ENCODE measurements around the gene TJAP1. TPM values are rescaled to one million over a fixed set of nuclear protein-coding genes. Genes with fewer than 3 reads are reported as not detected.
"Not testable (repeated sequence)": the region's sequence is repeated elsewhere in the genome, so short reads cannot be mapped to it uniquely, and the experiment has no call there.

The TJAP1 gene
- total RNA-seq, 1 donor from 2014 or later: 6.6 TPM

GRCh38 chr6:43522547-43523261 lies 45.3 kb downstream of the TJAP1 start:
- DNase-seq (ENCODE audit: low read depth) (no peak), FAIRE-seq (no peak)
- H3K27me3 ChIP-seq (ENCODE audit: control insufficient read depth, insufficient read depth, low read length): no peaks in the 10 kb centered on the region
- no peak for TF ChIP-seq CTCF (IDR thresholded peaks at IDR 0.05; ENCODE audit: insufficient read depth, low read length, severe bottlenecking)
- peaks cover 38% of the 10 kb centered on the region for H3K36me3 ChIP-seq (ENCODE audit: control insufficient read depth, insufficient read depth, low read length)
- H3K4me3 ChIP-seq (ENCODE audit: low read depth, low read length): no peak overlapping the region

DNA sequence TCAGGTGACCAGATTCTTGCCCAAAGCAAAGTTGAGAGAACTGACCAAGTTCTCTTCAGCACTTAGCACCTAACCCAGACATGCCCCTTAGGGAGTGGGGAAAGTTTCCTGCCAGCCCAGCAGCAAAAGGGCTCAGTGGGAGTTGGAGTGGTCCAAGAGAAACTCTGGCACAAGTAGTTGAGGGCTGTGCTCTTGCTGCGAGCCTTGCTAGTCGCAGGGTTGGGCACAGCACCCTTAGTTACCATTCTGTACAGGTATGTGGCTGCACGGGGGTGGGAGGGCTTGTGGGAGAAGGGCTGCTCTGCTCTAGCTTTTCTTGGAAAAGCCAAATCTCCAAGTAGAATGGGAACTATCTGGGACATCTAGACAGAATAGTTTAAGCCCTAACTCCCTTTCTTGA lies 45.9 kb downstream of the TJAP1 start:
- Histone ChIP-seq H3K27me3 (ENCODE audit: control insufficient read depth, insufficient read depth, low read length) (no peaks in the 10 kb centered on the region), H3K36me3 (ENCODE audit: control insufficient read depth, insufficient read depth, low read length) (peaks cover 40% of the 10 kb centered on the region), H3K4me3 (ENCODE audit: low read depth, low read length) (no peak overlapping the region)
- no peak for TF ChIP-seq CTCF (IDR thresholded peaks at IDR 0.05; ENCODE audit: insufficient read depth, low read length, severe bottlenecking)
- FAIRE-seq: no peak
- DNase-seq (ENCODE audit: low read depth): no peak

DNA sequence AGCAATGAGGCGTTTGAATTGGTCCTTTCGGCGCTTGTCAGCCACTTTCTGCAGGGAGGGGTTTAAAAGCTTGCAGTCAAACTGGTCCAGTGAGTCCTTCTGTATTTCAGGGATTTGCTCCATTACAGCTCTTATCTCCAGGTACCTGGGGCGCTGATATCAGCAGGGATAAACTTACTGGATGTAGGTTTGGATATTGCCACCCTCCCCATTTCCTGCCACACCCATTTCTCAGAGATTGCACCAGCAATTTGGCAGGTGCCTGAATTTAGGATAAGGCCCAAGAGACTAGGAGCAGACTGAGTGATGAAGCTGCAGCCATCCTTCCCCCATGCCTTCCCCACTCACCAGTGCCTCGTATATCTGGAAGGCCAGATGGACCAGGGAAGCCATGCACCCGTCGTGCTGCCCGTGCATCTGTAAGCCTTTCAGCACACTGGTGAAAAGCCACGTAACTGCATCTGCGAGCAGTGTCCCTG lies 47.2 kb downstream of the TJAP1 start:
- H3K4me3 ChIP-seq (ENCODE audit: low read depth, low read length): no peak overlapping the region
- FAIRE-seq: no peak
- H3K27me3 ChIP-seq (ENCODE audit: control insufficient read depth, insufficient read depth, low read length): no peaks in the 10 kb centered on the region
- peak; percentile 15 for DNase-seq (ENCODE audit: low read depth)
- H3K36me3 ChIP-seq (ENCODE audit: control insufficient read depth, insufficient read depth, low read length): peaks cover 39% of the 10 kb centered on the region
- no peak for TF ChIP-seq CTCF (IDR thresholded peaks at IDR 0.05; ENCODE audit: insufficient read depth, low read length, severe bottlenecking)

DNA sequence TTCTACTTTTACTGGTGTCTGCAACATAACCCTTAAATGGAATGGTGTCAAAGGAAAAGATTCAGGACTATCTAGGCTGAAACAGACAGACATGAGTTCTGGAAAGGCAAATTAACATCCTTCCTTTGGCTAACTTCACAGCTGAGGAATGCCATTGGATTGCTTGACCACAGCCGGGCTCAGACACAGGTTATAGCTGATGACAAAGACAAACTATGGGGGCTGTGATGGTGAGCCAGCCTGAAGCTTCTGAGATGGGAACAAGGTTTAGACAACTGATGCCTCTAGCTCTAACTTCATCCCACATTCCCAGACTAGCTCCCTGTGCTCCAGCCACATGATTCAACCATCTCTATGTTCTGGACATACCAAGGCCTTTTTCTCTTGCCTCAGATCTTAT lies 54.8 kb downstream of the TJAP1 start:
- no peak overlapping the region for H3K4me3 ChIP-seq (ENCODE audit: low read depth, low read length)
- no peaks in the 10 kb centered on the region for H3K27me3 ChIP-seq (ENCODE audit: control insufficient read depth, insufficient read depth, low read length)
- H3K36me3 ChIP-seq (ENCODE audit: control insufficient read depth, insufficient read depth, low read length): peaks cover 22% of the 10 kb centered on the region
- DNase-seq (ENCODE audit: low read depth) (no peak), FAIRE-seq (no peak)
- TF ChIP-seq CTCF (IDR thresholded peaks at IDR 0.05; ENCODE audit: insufficient read depth, low read length, severe bottlenecking): no peak

- not testable (repeated sequence) for H3K27me3 ChIP-seq (ENCODE audit: control insufficient read depth, insufficient read depth, low read length); DNase-seq (ENCODE audit: low read depth); H3K4me3 ChIP-seq (ENCODE audit: low read depth, low read length); H3K36me3 ChIP-seq (ENCODE audit: control insufficient read depth, insufficient read depth, low read length); FAIRE-seq
Observed at GRCh38 chr6:43538986-43539385, 61.6 kb downstream of the TJAP1 start.

DNA sequence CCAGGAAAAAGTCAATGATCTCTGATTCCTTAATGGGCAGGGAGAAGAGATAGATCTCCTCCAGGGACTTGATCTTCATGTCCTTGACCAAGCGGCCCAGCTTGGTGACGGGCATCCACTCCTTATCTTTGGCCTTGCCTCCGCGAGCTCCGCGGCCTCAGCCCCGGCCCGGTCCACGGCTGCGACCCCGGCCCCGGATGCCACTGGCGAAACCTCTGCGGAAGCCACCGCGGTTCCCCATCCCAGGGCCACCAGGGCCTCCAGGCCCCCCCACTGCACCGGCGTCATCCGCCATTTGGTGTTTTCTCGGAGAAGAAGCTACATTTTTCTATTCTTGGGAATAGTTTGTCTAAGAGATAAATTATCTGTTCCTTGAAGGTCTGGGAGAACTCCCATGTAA lies 62.0 kb downstream of the TJAP1 start:
- H3K27me3 ChIP-seq (ENCODE audit: control insufficient read depth, insufficient read depth, low read length); H3K4me3 ChIP-seq (ENCODE audit: low read depth, low read length); DNase-seq (ENCODE audit: low read depth); H3K36me3 ChIP-seq (ENCODE audit: control insufficient read depth, insufficient read depth, low read length); FAIRE-seq: not testable (repeated sequence)

DNA sequence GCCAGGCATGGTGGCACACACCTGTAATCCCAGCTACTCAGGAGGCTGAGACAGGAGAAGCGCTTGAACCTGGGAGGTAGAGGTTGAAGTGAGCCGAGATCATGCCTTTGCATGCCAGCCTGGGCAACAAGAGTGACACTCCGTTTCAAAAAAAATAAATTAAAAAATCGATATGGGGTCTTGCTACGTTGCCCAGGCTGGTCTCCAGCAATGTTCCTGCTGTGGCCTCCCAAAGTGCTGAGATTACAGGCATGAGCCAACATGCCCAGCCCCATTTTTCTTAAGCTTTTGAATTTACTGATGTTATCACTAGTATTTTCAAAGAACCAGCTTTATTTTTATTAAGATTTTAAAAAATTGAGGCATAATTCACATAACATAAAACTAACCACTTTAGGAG lies 63.1 kb downstream of the TJAP1 start:
- FAIRE-seq (no peak), DNase-seq (ENCODE audit: low read depth) (no peak)
- Histone ChIP-seq H3K27me3 (ENCODE audit: control insufficient read depth, insufficient read depth, low read length) (no peaks in the 10 kb centered on the region), H3K4me3 (ENCODE audit: low read depth, low read length) (no peak overlapping the region), H3K36me3 (ENCODE audit: control insufficient read depth, insufficient read depth, low read length) (peaks cover 9% of the 10 kb centered on the region)
- TF ChIP-seq CTCF (IDR thresholded peaks at IDR 0.05; ENCODE audit: insufficient read depth, low read length, severe bottlenecking): no peak

Data from bronchial epithelial cell (primary cell).